Hematopoietic multipotent progenitor cell treated with erythropoietin and hydrocortisone succinate and interleukin-3 and kit ligand, for 4 days (in vitro differentiated cells): ENCODE data around the gene GPR108.

Experiments
- DNase-seq: peaks from one replicate; pipeline ENCODE4 v3.0.0-alpha.2; 2015

GPR108 gene

DNA sequence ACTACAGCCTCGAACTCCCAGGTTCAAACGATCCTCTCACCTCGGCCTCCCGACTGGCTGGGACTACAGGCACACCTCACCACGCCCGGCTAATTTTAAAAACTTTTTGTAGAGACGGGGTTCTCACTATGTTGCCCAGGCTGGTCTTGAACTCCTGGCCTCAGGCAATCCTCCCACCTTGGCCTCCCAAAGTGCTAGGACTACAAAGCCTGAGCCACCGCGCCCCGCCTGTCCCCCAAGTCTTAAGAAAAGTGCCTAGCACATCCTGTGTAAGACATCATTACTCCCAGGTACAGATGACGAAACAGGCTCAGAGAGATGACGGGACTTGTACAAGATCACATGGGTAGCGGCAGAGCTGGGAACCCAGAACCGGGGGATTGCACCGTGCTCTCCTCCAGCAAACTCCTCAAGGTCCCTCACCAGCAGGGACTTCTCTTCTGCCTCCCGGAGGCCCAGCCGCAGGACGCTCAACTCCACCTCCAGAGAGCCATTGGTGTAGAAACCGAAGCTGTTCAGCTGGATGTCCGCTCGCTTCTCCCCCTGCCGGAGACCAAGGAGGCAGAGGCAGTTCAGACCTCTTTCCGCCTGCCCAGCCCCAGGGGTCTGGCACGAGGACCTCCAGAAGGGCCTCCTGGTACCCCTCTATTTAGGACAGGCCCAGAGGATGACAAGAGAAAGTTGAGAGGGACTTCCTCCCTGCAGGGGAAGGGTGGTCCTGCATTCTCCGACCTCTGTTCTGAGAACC is 1.0 kb downstream of the GPR108 start:
- DNase-seq: peak; percentile 94

DNA sequence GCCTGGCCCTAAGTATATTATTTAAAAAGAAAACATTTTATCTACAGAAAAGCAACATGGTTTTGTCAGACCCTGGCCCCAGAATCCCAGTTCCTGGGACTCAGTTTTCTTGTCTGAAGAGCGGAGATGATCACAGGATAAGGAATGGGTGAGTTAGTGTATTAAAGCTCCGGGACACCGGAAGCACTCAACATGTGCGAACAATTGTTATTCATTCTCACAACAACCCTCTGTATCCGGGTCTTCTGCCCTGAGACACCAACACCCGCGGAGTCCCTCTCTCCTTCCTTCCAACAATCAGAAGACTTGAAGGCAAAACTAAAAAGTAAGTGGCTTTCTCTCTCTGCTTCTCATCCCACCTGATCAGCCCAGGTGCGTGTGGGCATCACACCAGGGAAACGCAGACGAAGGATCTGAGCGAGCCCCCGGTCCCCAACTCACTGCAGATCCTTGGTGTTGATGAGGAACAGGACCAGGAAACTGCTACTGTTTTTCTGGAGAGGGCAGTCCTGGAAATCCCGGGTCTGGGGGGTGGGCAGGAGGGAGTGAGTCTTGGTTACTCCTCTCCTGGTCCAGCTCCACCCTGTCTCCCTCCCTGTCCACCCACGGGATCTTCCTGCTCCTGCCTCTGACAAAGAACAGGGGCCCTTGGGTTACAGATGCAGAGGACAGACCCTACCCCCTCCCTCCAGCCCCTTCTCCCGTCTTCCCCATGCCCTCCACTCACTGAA is 2.0 kb downstream of the GPR108 start:
- DNase-seq: no peak

DNA sequence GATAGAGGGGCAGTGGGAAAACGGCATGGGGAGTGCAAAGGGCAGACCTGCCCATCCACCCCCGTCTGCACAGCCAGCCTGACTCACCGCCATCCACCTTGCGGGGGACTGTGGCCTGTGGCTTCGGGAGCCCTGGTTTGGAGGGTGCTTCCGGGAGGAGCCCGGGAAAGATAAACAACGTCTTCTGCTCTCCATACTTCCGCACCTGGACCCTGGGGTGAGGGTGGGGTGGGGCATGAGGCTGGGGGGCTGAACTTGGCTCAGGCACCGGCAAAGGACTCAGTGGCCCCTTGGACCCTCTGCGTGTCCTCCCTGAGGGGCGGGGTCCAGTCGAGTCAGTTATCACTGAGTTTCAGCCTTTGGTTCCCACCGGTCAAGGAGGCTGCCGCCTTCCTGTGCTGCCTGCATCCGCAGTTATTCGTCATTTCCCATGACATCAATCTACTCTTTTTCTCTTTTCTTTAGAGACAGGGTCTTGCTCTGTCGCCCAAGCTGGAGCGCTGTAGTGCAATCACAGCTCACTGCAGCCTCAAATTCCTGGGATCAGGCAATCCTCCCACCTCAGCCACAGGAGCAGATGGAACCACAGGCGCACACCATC is 3.2 kb downstream of the GPR108 start:
- no peak for DNase-seq

DNA sequence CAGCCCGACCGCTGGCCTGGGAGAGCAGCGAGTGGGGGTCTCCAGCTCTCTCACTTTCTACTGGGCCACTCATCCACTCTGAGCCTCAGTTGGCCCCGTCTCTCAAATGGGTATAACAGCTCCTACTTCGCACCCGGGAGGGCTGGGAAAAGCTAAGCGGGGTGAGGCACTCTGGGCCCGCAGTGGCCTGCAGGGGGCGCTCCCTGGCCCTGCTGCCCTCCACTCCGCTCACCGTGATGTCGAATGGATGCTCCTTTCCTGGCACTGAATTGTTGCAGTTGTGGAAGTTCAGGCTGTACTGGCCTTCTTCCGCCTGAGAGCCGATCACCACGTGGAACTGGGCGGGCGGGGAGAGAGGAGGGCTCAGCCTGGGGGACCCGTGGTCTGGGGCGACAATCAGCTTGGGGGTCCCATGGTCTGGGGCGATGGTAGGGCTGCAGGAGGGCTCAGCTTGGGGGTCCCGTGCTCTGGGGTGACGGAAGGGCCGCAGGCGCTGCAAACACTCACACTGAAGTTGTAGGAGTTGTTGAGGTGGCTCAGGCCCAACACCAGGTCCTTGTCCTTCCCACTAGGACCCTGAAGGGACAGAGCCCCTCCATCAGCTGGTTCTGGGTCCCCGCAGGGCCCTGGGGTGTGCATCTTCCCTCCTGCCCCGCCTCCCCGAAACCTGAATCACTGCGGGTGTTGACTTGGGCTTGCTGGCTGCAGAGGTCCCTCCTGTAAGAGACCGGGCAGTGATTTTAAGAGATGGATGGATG is 3.9 kb downstream of the GPR108 start:
- no peak for DNase-seq

DNA sequence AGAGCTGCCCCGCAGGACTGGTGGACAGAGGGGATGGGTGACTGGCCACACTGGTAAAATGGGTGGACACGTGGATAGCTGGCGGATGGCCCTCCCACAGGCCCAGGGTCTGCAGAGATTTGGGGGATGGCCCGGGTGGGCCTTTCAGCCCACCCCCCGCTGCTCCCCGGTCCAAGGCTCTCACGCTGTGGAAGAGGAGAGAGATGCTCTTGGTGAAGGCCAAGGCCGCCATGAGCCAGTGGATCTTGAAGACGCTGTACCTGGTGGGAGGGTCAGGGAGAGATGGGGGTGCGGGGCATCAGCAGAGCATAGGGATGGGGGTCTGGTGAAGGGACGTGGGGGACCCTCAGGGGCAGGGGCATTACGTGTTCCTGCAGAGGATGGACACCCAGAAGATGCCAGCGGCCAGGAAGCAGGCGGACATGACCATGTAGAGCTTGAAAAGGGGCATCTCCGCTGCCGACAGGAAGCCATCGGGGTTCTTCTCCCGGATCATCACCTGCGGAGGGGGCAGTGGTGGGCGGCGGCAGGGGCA is 4.5 kb downstream of the GPR108 start:
- DNase-seq: no peak

DNA sequence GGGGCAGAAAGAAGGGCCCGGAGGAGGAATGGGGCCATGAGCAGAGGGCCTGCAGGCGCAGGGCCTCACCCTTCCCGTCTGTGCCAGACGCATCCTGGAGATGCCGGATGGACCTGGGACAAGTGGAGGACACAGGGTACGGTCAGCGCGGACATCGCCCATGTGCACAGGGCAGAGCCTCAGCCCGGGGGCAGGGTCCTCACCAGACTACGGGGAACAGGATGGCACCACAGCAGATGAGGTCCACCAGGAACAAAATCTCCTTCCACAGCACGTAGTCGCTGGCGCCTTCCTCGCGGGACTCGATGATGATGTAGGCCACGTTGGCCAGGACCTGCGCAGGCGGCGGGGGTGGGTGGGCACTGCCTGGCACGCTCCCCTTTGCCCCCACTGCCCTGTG is 5.6 kb downstream of the GPR108 start:
- no peak for DNase-seq

DNA sequence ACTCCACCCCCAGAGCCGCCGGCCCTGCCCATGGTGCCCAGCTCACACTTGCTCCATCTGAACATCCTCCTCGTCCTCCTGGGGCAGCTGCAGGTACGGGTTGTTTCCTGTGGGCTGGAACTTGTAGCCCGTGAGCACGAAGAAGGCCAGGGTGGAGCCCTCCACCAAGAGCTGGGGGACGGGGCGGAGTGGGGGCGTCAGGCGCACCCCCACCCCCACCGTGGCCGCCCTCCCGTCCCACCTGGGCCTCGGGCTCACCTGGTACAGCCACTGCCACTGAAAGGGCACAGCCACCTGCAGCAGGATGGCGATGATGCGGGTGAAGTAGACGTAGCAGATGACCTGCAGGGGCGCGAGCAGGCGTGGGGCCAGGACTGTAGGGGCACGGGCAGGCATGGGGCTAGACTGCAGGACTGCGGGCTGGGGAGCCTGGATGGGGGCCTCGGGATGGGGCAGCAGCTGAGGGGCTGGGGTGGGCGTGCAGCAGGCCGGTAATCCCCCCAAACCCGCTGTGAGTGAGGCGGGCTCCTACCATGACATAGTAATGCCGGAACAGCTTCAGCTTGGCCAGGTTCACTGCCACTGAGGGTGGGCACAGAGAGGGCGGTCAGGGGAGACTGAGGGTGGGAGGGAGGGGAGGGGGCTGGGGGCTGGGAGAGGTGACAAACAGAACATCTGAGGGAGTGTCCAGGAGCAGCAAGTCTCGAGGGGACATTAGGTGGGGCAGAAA is 6.3 kb downstream of the GPR108 start:
- DNase-seq: no peak

DNA sequence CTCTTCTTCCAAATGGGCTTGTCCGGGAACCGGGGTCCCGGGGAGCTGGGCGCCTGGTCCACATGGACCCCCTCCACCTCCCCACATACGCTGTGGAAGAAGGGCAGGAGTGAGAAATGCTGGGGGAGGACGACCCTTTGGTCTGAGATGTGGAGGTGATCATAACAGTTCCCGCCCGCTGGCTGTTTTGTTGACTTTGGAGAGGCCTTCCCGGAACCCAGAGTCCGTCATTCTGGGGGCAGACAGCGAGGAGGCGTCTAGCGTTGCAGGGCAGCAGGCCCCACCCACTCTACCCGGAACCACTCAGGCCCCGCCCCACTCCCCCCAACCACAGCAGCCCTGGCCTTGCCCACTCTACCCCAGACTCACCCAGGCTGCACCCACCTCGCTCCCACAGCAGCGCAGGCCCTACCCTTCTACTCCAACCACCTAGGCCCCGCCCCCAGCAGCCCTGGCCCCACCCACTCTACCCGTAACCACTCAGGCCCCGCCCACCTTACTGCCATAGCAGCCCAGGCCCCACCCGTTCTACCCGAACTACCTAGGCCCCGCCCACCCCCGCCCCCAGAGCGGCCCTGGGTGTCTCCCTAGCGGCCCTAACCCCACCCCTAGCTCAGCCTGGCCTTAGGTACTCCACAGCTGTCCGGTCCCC is 7.1 kb downstream of the GPR108 start:
- peak; percentile 93 for DNase-seq

DNA sequence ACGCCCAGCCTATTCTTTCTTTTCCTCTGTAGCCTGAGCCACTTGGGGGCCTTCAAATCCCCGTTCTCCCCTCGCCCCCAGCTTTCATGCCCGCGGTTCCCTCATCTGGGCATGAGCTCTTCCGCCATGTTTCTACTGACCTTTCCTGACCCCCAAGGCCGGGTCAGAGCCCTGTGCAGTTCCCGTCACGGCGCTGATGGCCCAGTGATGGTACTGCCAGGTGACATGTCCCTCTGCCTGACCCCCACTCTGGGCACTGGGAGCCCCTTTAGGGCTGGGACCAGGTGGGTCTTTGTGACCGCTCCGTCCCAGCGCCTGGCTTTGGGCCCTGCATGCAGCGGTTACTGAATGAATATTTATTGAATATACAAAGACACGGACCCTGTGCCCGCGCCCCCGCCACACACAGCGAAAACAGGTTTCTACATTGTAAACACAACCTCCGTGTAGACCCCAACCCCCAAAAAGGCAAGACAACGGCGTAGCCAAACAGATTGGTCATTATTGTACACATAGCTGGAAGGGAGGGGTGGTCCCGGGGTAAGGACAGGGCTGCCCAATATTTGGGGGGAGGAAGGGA is 7.7 kb downstream of the GPR108 start:
- DNase-seq: no peak

DNA sequence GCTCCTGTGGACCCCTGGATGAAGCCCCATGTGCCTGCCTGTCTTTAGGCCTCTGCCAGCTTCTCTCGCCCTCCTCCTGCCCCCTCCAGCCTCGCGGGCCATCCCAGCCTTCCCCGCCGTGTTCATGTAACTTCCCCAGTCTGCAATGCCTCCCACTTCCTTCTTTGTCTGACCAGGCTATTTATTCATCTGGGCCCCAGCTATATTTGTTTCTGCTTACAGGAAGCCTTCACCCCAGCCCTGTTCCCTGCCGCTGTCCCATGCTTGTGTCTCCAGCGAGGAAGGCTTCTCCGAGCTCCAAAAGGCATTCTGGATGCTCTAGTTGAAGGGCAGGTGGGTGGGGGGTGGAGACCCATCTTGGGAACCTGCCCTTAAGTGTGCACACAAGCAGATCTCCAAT is 9.0 kb downstream of the GPR108 start:
- DNase-seq: peak; percentile 71

DNA sequence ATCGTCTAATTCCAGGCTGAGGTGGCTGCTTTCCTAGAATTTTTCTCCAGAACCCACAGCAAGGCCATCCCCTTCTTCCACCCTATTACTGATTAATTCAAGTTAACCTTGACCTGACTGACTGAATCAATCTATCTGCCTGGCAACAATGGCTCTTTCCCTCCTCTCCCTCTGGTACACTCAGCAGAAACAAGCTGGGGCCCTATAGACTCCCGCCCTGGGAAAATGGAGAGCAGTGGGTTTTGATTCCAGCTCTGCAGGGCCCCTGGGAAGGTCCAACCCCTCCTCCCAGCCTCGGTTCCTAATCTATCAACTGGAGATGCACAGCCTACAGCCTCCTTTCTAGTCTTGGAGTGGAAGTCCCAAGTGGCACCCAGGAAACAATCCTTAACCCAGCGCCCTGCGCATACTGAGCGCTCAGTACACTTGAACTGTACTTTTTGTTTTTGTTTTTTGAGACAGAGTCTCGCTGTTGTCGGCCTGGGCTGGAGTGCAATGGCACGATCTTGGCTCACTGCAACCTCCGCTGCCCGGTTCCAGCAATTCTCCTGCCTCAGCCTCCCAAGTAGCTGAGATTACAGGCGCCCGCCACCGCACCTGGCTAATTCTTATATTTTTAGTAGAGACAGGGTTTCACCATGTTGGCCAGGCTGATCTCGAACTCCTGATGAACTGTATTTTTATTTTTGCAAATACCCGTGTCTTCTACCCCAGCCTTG is 11.7 kb downstream of the GPR108 start:
- DNase-seq: no peak

DNA sequence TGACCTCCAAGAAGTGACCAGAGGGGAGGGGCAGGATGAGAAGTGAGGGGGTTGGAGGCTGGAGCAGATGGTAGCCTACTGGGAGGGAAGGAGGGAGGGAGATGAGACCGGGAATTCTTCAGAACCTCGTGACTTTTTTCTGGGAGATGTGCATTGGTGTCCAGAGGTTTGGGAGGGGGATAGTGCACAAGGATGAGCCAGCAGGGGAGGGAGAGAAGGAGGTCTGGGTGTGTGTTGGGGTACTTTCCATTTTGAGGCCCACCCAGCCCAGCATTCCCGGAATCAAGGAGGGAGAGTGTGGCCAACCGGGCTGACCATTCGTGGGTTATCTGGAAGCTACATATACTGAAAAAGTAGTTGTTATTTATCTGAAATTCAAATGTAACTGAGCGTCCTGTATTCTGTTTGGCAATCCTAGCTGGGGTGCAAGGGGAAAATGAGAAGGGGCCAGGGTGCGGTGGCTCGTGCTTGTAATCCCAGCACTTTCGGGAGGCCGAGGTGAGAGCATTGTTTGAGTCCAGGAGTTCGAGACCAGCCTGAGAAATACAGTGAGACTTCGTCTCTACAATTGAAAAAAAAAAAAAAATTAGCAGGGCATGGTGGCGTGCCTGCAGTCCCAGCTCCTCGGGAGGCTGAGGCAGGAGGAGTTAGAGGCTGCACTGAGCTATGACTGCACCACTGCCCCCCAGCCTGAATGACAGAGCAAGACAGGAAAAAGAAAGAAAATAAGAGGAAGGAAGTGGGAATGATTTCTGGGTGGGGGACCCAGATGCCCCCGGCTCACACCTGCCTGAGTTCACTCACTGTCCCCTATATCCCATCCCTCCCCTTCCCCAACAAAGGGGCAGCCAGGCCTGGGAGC is 12.5 kb downstream of the GPR108 start:
- no peak for DNase-seq

DNA sequence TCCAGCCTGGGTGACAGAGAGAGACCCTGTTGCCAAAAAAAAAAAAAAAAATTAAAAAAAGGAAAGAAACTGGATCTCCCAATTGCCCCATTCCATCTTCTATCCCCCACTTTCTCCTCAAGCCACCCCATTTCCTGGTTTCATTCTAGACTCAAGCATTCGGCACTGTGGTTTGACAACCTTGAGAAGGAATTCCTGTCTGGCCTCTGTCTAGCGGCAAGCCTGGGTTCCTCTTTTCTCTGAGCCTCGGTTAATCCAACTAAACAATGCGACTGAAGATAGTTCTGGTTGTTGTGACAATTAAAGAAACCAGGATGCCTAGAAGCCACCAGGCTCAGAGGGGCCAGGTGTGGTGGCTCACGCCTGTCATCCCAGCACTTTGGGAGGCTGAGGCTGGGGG is 13.6 kb downstream of the GPR108 start:
- peak; percentile 56 for DNase-seq

DNA sequence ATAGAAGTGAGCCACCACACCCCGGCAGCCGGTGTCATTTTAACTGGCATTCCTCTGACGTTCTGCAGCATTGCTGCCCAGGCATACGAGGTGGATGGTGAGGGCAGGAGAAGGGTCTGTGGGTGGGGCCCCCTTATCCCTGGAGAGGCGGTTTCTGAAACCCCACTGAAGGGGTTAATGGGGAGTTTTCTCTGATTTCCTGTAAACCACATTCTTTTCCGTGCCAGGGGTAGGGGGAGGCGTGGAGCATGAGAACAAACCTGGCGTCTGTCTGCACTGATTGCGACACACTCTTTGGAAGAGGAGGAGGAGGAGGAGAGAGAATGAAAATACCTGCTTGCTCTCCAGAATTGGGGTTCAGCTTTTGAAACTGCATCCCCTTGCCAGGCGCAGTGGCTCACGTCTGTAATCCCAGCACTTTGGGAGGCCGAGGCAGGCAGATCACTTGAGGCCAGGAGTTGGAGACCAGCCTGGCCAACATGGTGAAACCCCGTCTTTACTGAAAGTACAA is 14.2 kb downstream of the GPR108 start:
- no peak for DNase-seq

DNA sequence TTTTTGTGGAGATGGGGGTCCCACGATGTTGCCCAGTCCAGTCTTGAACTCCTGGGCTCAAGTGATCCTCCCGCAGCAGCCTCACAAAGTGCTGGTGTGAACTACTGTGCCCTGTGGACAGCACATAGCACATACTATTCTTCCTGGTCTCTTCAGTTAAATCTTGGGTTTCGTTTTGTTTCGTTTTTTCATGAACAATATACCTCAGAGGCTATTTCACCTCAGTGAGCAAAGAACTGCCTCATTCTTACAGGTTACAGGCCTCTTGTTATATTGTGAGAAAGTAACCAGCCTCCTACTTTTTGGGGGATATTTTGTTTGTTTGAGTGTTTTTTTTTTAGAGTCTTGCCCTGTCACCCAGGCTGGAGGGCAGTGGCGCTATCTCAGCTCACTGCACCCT is 15.6 kb downstream of the GPR108 start:
- no peak for DNase-seq

DNA sequence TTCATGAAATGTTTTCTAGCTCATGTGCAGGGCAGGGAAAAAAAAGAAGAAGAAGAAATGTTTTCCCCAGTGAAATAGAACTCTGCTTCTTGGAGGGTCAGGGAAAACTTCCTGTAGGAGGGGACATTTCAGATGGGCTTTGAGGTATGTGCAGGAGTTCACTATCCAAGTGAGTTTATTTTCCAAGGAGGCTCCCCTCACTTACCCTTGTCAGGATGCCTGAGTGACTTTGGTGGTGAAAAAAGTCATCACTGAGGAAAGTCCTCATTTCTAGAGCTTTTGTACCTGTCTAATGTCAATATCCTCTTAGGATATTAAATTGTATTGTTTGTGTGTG is 16.3 kb downstream of the GPR108 start:
- DNase-seq: no peak

DNA sequence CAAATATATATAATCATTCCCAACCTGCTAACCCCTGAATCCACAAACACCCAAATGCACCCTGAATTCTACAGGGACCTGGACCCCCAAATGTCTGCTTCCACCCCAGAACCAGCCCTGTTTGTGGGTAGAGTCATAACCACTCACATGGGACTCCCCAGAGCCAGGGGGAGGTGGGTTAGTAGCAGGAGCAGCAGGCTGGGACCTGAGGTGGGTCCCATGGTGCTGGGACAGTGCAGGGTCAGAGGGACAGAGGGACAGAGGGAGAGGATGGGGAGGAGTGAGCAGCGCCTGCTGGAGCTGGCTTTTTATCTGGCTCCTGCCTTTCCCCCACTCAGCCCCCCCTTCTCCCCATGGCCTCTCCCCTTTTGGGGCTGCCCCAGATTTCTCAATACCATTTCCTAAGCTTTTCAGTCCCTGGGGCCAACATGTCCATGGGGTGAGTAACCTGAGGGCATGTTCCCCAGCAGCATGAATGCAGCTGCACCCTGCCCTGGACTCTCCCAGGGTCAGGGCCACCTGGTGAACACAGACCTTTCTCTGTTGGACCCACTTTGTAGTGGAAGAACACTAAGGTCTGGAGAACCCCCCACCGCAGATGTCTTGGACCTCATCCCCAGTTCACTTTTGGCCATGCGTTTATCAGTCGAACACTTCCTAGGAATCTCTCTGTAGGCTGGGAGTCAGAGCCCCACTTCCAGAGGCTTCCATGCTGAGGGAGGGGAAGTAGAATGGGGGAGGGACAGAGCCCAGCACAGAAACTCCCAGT is 16.8 kb downstream of the GPR108 start, which contains the start of gene C3:
Gene C3, minus strand, starts transcription at position 282 of the 769 bp plus-strand sequence. Its CDS starts 61 bp downstream, at position 221.
- DNase-seq: peak; percentile 38

DNA sequence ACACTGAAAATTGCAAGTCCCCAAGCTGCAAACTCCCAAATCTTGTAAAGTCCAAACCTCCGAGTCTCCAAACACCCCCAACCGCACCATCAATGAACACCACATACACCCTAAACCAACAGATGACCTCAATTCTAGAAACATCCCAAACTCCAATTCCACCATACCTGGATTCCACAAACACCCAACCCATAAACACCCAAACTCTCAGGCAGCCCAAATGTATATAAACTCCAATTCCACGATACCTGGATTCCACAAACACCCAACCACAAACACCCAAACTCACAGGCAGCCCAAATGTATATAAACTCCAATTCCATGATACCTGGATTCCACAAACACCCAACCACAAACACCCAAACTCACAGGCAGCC is 17.4 kb downstream of the GPR108 start:
- no peak for DNase-seq

DNA sequence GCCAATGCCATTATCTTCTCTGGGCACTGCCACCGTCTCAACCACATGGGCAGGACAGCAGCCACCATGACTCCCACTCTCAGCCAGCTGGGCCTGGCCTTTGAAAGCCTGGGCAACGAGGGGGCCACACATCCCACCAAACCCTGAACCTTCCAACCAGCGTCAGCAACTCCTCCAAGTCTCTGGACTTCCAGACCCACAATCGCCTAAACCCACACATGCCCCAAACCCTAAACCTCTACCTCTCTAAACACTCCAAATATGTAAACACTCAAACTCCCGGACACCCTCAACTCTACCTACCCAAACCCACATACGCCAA is 17.9 kb downstream of the GPR108 start:
- DNase-seq: no peak
